HepG2 (cell line): ENCODE results near the gene PLXNA1. TPM values are rescaled to one million over a fixed set of nuclear protein-coding genes. Genes with fewer than 3 reads are reported as not detected.

Source experiments
- ATAC-seq: fragments of 200-7000 bp; cut with Tn5 transposase; 3 replicates; pipeline ENCODE4 v1.9.1; 2020; ENCODE audit warnings: mild to moderate bottlenecking, moderate library complexity
- BruUV-seq: library from RNA; stranded (reverse); fragments of 400-500 nt; replicated peaks from 2 replicates; lab custom pipeline; 2021; lab: Mats Ljungman, UMichigan
- CTCF ChIA-PET: fragments of 300-600 bp; formaldehyde crosslinking; extraction: SDS; loops from one replicate; lab custom pipeline; 2021; ENCODE audit warnings: low total read pairs, inconsistent platforms, low intra/inter-chr PET ratio; lab: Yijun Ruan, JAX
- POLR2A ChIA-PET: fragments of 350-600 bp; sonication (Branson Sonifier 250); formaldehyde crosslinking; loops from one replicate; lab custom pipeline; 2020; ENCODE audit warnings: antibody characterized with exemption, inconsistent platforms; lab: Yijun Ruan, JAX
- DNase-seq: peaks from one replicate; pipeline ENCODE4 v3.0.0-alpha.2; 2015; ENCODE audit warnings: low spot score
- FAIRE-seq: peaks from 3 replicates; lab custom pipeline; 2011; peaks lifted over from hg19 to GRCh38; lab: Jason Lieb, UNC
- H2AFZ ChIP-seq: one replicate; pipeline ENCODE4 v1.6.1; 2011; ENCODE audit warnings: low read length, inconsistent platforms
- H3K27ac ChIP-seq: fragments of 300-600 bp; 3 replicates; pipeline ENCODE4 v1.8.0; 2011; ENCODE audit warnings: mixed run types, mild to moderate bottlenecking, mixed read lengths, low read length, inconsistent platforms; ENCODE audit not compliant: insufficient read depth; ENCODE audit errors: extremely low read length
- H3K27me3 ChIP-seq, 2 experiments: fragments of 200-600 bp in 1 of 2; 2 replicates in 1 of 2; 3 replicates in 1 of 2; pipeline versions ENCODE4 v1.6.0 to v1.8.0; 2011; ENCODE audit warnings: low read length in 2 of 2, mild to moderate bottlenecking in 2 of 2, moderate library complexity in 2 of 2, inconsistent platforms in 1 of 2; ENCODE audit not compliant: insufficient read depth in 2 of 2, control insufficient read depth in 1 of 2
- H3K36me3 ChIP-seq, 2 experiments: fragments of 200-600 bp in 1 of 2; replicated peaks in 1 of 2; 2 replicates in 1 of 2; 3 replicates in 1 of 2; pipeline versions ENCODE4 v1.5.1 to v1.8.0; 2011; ENCODE audit warnings: low read length in 2 of 2, inconsistent platforms in 1 of 2; ENCODE audit not compliant: insufficient read depth in 2 of 2, control insufficient read depth in 1 of 2
- H3K4me1 ChIP-seq: 2 replicates; pipeline ENCODE4 v1.5.1; 2012; ENCODE audit warnings: low read length, inconsistent platforms; ENCODE audit not compliant: insufficient read depth
- H3K4me2 ChIP-seq: 2 replicates; pipeline ENCODE4 v1.6.0; 2011; ENCODE audit warnings: low read depth, low read length, inconsistent platforms
- H3K4me3 ChIP-seq, 3 experiments: fragments of 200-600 bp in 1 of 3; sonication (generic), shearing (Covaris generic) in 1 of 3; replicated peaks in 1 of 3; 2 replicates each; pipeline ENCODE4 v1.5.1; 2011 to 2016; ENCODE audit warnings: low read length in 3 of 3, inconsistent platforms in 2 of 3, low read depth in 2 of 3, mild to moderate bottlenecking in 2 of 3, control low read depth in 1 of 3, mixed read lengths in 1 of 3; ENCODE audit not compliant: insufficient read depth in 1 of 3
- H3K79me2 ChIP-seq: one replicate; pipeline ENCODE4 v1.6.1; 2011; ENCODE audit warnings: low read length, inconsistent platforms; ENCODE audit not compliant: insufficient read depth
- H3K9ac ChIP-seq: 2 replicates; pipeline ENCODE4 v1.6.0; 2011; ENCODE audit warnings: mild to moderate bottlenecking, low read depth, low read length, inconsistent platforms; ENCODE audit not compliant: insufficient read depth
- H3K9me3 ChIP-seq: 2 replicates; pipeline ENCODE4 v1.5.1; 2012; ENCODE audit warnings: mild to moderate bottlenecking, low read length
- H4K20me1 ChIP-seq: 2 replicates; pipeline ENCODE4 v1.6.0; 2011; ENCODE audit warnings: inconsistent platforms, mild to moderate bottlenecking, low read length, moderate library complexity; ENCODE audit not compliant: insufficient read depth
- ATF1 ChIP-seq: IDR thresholded peaks from 2 replicates; pipeline ENCODE4 v1.6.1; 2016; ENCODE audit warnings: mild to moderate bottlenecking, control low read depth
- CCDC6 ChIP-seq: sonication (generic); formaldehyde crosslinking; IDR thresholded peaks from 2 replicates; pipeline ENCODE4 v1.8.1; 2022; ENCODE audit warnings: mild to moderate bottlenecking, missing genetic modification reagents, moderate library complexity
- CHCHD3 ChIP-seq: sonication (generic); formaldehyde crosslinking; IDR thresholded peaks from 2 replicates; pipeline ENCODE4 v1.8.0; 2022; ENCODE audit warnings: mild to moderate bottlenecking, missing genetic modification reagents, moderate library complexity
- CREB3 ChIP-seq: sonication (generic); formaldehyde crosslinking; IDR thresholded peaks from 2 replicates; pipeline ENCODE4 v1.5.0; 2020; ENCODE audit warnings: missing genetic modification reagents
- RCOR2 ChIP-seq: IDR thresholded peaks from 2 replicates; pipeline ENCODE4 v1.6.1; 2016; ENCODE audit warnings: missing biosample characterization, missing genetic modification reagents
- SKI ChIP-seq: fragments of 450-650 bp; IDR thresholded peaks from one replicate; pipeline ENCODE4 v1.6.1; 2018; ENCODE audit warnings: mild to moderate bottlenecking; ENCODE audit not compliant: partially characterized antibody
- SPEN ChIP-seq: sonication (generic); formaldehyde crosslinking; IDR thresholded peaks from 2 replicates; pipeline ENCODE4 v1.5.1; 2020; ENCODE audit warnings: low read depth, mild to moderate bottlenecking, missing genetic modification reagents
- TEAD3 ChIP-seq: optimal IDR thresholded peaks from 2 replicates; pipeline ENCODE3; 2016; ENCODE audit warnings: borderline replicate concordance
- TERF1 ChIP-seq: sonication (generic); formaldehyde crosslinking; IDR thresholded peaks from 2 replicates; pipeline ENCODE4 v1.8.0; 2022; ENCODE audit warnings: mild to moderate bottlenecking, missing genetic modification reagents, moderate library complexity
- ZNF10 ChIP-seq: sonication (generic); formaldehyde crosslinking; IDR thresholded peaks from 2 replicates; pipeline ENCODE4 v1.4.0; 2020; ENCODE audit warnings: mild to moderate bottlenecking, low read depth, missing genetic modification reagents, borderline replicate concordance
- ZNF121 ChIP-seq: sonication (generic); formaldehyde crosslinking; IDR thresholded peaks from 2 replicates; pipeline ENCODE4 v1.5.0; 2020; ENCODE audit warnings: mild to moderate bottlenecking, missing genetic modification reagents
- ZNF234 ChIP-seq: sonication (generic); formaldehyde crosslinking; conservative IDR thresholded peaks from 2 replicates; pipeline ENCODE4 v1.5.1; 2020; ENCODE audit warnings: mild to moderate bottlenecking, missing genetic modification reagents
- ZNF251 ChIP-seq: sonication (generic); formaldehyde crosslinking; IDR thresholded peaks from 2 replicates; pipeline ENCODE4 v1.9.0; 2021; ENCODE audit warnings: mild to moderate bottlenecking, missing genetic modification reagents
- ZNF34 ChIP-seq: sonication (generic); formaldehyde crosslinking; IDR thresholded peaks from 2 replicates; pipeline ENCODE4 v1.4.0; 2020; ENCODE audit warnings: mild to moderate bottlenecking, missing genetic modification reagents, borderline replicate concordance
- ZNF510 ChIP-seq: sonication (generic); formaldehyde crosslinking; IDR thresholded peaks from 2 replicates; pipeline ENCODE4 v1.4.0; 2020; ENCODE audit warnings: low read depth, mild to moderate bottlenecking, missing genetic modification reagents
- ZNF570 ChIP-seq: sonication (generic); formaldehyde crosslinking; IDR thresholded peaks from 2 replicates; pipeline ENCODE4 v1.4.0; 2020; ENCODE audit warnings: mild to moderate bottlenecking, missing genetic modification reagents, borderline replicate concordance
- ZNF629 ChIP-seq: sonication (generic); formaldehyde crosslinking; conservative IDR thresholded peaks from 2 replicates; pipeline ENCODE4 v1.5.0; 2020; ENCODE audit warnings: missing genetic modification reagents
- ZSCAN12 ChIP-seq: sonication (generic); formaldehyde crosslinking; IDR thresholded peaks from 2 replicates; pipeline ENCODE4 v1.9.0; 2021; ENCODE audit warnings: mild to moderate bottlenecking, missing genetic modification reagents
- ZSCAN29 ChIP-seq: sonication (generic); formaldehyde crosslinking; conservative IDR thresholded peaks from 2 replicates; pipeline ENCODE4 v1.4.0; 2020; ENCODE audit warnings: mild to moderate bottlenecking, missing genetic modification reagents
- ZXDC ChIP-seq: sonication (generic); formaldehyde crosslinking; IDR thresholded peaks from 2 replicates; pipeline ENCODE4 v1.5.0; 2020; ENCODE audit warnings: mild to moderate bottlenecking, missing genetic modification reagents
- WGBS: methylation state at CpG from one replicate; pipeline ENCODE4 v1.1.6; 2017; ENCODE audit warnings: low lambda C conversion rate; 5-methylcytosine and 5-hydroxymethylcytosine counted together
- in situ Hi-C: cut with HindIII; loops from 2 replicates; pipeline ENCODE4 v1.10.0; 2017; ENCODE audit warnings: low pct_unique_long_range_greater_than_20kb; ENCODE audit not compliant: extremely low pct_ligation_motif_present
- intact Hi-C: fragments of 100-400 bp; cut with micrococcal nuclease; formaldehyde crosslinking; loops from one replicate; pipeline ENCODE4 v1.10.0; 2022; ENCODE audit not compliant: unreplicated experiment
- polyA plus RNA-seq, 8 experiments: library from polyadenylated mRNA; depleted of rRNA in 3 of 8; stranded (reverse) in 7 of 8; unstranded in 1 of 8; fragments of >200 nt; fragmentation: Illumina TruSeq in 4 of 8; extraction: Trizol in 4 of 8; gene quantifications; 2 replicates each; pipeline versions ENCODE4 v1.2.1 to v1.2.3, GENCODE V29; 2011 to 2016; ENCODE audit warnings: low read depth in 4 of 8, missing spikeins in 1 of 8, mixed read lengths in 1 of 8; ENCODE audit not compliant: insufficient read depth in 1 of 8
- total RNA-seq, 5 experiments: library from RNA; depleted of rRNA; stranded (reverse); fragments of >200 nt; fragmentation: Illumina TruSeq; extraction: Trizol; gene quantifications; 2 replicates each; pipeline ENCODE4 v1.2.3, GENCODE V29; 2016; ENCODE audit warnings: low read depth in 1 of 5

PLXNA1 gene
- total and polyA plus RNA-seq, 2 of the 13 experiments (the other 11 are each of a cell fraction or from before 2014, with no cell fraction given): 16.6 to 18.2 TPM

GRCh38 chr3:126990890-126991289 is 8.0 kb downstream of the PLXNA1 start:
- TF ChIP-seq ZNF570: no peak
- no peak for TF ChIP-seq ZNF251 (CRISPR knock-in tag)
- TF ChIP-seq ZNF510 (CRISPR knock-in tag): no peak
- no peak for TF ChIP-seq SKI
- no peak for TF ChIP-seq CCDC6 (CRISPR knock-in tag)
- TF ChIP-seq TERF1 (CRISPR knock-in tag): no peak
- no peak for TF ChIP-seq ZNF629
- no peak for TF ChIP-seq RCOR2
- no peak for TF ChIP-seq ZNF234 (CRISPR knock-in tag)
- TF ChIP-seq ZSCAN12: no peak
- TF ChIP-seq ZNF121 (CRISPR knock-in tag): no peak
- TF ChIP-seq CHCHD3 (CRISPR knock-in tag): no peak
- TF ChIP-seq TEAD3: no peak
- TF ChIP-seq ZNF34 (CRISPR knock-in tag): no peak
- TF ChIP-seq ZNF10 (CRISPR knock-in tag): no peak
- TF ChIP-seq ATF1: no peak
- no peak for TF ChIP-seq SPEN (CRISPR knock-in tag)
- no peak for TF ChIP-seq ZXDC (CRISPR knock-in tag)
- no peak for TF ChIP-seq ZSCAN29 (CRISPR knock-in tag)
- TF ChIP-seq CREB3: no peak
- WGBS: 93% methylated on average over 5 of the region's 5 CpGs
- Histone ChIP-seq H3K79me2 (peaks cover 5% of the 10 kb centered on the region), H3K4me2 (no peak overlapping the region), H3K27me3 (no peaks in the 10 kb centered on the region), H3K9ac (no peak overlapping the region), H4K20me1 (peaks cover 14% of the 10 kb centered on the region; the same call in 1 of the 2 replicates), H3K27ac (no peak overlapping the region), H3K36me3 (peaks cover 21% of the 10 kb centered on the region in 2 experiments; a peak in 4 of 5 replicates), H3K4me1 (no peaks in the 10 kb centered on the region), H3K9me3 (no peaks in the 10 kb centered on the region), H2AFZ (no peak overlapping the region), H3K4me3 (no peak overlapping the region)
- in situ Hi-C loops (no loop called here), intact Hi-C loops (no loop called here)
- ATAC-seq: no peak
- FAIRE-seq: no peak
- no TSS peak for BruUV-seq
- POLR2A ChIA-PET: no interaction called here
- no peak for DNase-seq
- CTCF ChIA-PET: no interaction called here
